Measurements from ENCODE around the gene BCL7B.
"Not testable (repeated sequence)": the region's sequence is repeated elsewhere in the genome, so short reads cannot be mapped to it uniquely, and the experiment has no call there.

The BCL7B gene

DNA sequence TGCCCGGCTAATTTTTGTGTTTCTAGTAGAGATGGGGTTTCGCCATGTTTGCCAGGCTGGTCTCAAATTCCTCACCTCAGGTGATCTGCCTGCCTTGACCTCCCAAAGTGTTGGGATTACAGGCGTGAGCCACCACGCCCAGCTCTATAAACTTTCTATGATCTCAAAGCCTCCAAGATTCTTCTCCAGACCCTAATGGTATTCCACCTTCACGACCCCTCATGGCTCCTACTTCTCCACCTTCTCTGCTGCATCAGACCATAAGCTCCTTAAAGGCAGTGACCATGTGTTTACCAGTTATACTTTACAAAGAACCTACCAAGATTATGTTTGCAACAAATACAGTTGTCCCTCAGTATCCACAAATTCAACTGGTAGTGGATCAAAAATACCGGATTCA, 25.3 kb downstream of the BCL7B start:
- no peak for DNase-seq

DNA sequence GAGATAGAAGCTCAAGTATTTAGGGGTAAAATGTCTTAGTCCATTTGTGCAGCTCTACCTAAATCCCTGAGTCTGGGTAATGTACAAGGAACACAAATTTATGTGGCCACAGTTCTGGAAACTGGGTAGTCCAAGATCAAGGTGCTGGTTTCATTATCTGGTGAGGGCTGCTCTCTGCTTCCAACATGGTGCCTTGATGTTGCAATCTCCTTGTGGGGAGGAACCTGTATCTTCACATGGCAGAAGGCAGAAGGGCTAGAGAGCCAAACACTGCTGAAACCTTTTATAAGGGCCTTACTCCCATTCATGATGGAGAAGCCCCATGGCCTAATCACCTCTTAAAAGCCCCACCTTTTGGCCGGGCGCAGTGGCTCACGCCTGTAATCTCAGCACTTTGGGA, 26.7 kb downstream of the BCL7B start:
- DNase-seq, result no peak

DNA sequence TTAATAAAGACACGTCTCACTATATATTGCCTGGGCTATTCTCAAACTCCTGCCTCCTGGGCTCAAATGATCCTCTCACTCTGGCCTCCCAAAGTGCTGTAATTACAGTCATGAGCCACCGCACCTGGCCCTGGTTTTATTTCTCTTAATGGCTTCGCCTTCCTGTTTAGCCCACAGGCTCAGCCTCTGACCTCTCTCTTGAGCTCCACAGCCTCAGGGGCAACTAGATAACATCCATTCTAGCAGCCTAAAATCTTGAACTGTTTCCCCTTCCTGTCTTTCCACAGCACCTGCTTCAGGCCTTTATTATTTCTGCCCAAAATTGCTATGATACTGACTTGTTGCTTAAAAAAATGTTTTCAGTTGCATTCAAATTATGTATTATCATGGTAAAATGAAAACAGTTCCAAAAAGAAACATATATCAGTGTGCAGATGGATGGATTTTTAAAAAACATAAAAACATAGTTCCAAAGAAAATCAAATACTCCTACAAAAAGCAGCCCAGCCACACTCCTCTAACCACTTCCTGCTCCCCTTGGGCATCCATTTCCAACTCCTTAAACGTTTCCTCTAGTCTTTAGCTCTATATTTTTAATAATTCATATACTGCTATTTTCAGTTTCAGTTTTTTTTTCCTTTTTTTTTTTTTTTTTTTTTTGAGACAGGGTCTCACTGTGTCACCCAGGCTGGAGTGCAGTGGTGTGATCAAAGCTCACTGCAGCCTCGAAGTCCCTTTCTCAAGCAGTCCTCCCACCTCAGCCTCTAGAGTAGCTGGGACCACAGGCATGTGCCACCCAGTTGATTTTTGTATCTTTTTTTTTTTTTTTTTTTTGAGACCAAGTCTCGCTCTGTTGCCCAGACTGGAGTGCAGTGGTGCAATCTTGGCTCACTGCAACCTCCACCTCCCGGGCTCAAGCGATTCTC, 30.3 kb downstream of the BCL7B start:
- peak; percentile 3 for DNase-seq

DNA sequence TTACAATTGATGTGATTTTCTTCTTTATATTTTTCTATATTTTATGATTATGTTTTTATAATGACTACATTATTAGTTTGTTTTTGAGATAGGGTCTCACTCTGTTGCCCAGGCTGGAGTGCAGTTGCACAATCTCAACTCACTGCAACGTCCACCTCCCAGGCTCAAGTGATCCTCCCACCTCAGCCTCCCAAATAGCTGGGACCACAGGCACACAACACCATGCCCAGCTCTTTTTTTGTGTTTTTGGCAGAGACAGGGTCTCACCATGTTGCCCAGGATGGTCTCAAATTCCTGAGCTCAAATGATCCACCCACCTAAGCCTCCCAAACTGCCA, 31.4 kb downstream of the BCL7B start:
- DNase-seq, result not testable (repeated sequence)

DNA sequence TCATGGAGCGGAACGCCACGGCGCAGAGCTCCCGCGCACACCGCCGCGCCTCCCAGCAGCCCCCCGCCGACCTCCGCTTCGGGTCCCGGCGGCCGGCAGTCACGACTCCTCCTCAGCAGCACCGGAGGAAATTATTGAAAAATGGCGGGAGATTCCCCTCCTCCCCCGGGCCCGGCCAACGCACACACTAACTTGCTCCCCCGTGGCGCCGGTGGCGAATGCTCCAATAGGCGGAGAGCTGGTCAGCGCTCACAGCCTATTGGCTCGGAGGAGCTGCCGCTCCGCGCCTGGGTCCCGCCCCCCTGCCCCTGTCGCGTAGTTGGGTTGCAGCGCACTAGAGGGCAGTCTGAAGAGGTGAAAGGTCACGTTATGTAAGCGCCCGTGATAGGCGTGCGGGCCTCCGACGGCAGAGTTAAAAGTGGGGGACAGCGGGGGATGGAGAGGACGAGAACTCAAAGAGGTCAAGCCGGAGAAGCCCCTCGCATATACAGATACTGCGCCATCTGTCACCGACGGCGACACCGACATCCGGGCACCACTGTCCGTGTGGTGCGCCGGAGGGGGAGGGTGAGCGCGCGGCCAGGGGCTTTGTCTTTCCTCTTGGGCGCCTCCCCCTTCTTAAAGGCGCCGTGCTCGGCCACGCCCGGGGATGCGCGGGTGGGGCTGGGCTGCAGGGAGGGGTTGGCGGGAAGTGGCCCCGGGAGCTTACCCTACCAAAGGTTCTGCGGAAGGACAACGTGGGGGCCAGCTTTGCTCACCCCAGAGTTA, 35.2 kb downstream of the BCL7B start, which contains the start of gene BAZ1B:
Gene BAZ1B, minus strand, starts transcription at position 189 of the 768 bp plus-strand sequence. CDS start 360 bp downstream, outside the sequence.
- DNase-seq, result peak; percentile 96

DNA sequence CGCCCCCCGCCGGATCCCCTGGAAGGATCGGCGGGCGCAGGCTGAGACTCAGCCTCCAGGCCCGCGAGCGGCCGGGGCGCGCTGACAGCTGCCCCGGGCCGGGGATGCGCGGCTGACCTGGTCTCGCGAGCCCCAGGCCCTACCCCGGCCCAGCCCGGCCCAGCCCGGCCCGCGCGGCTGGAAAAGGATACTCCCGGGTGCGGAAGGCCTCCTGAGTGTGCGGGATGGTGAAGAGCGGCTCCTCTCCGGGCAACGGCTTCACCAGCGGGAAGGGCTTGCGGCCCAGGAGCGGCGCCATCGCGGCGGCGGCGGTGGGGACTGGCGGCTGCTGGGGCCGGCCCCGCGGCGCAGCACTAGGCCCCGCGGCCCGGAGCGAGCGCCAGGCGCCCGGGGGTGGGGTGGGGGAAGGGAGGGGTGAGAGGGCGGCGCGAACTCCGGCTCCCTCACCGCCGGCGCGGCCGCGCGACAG, 35.8 kb downstream of the BCL7B start:
- peak; percentile 46 for DNase-seq

DNA sequence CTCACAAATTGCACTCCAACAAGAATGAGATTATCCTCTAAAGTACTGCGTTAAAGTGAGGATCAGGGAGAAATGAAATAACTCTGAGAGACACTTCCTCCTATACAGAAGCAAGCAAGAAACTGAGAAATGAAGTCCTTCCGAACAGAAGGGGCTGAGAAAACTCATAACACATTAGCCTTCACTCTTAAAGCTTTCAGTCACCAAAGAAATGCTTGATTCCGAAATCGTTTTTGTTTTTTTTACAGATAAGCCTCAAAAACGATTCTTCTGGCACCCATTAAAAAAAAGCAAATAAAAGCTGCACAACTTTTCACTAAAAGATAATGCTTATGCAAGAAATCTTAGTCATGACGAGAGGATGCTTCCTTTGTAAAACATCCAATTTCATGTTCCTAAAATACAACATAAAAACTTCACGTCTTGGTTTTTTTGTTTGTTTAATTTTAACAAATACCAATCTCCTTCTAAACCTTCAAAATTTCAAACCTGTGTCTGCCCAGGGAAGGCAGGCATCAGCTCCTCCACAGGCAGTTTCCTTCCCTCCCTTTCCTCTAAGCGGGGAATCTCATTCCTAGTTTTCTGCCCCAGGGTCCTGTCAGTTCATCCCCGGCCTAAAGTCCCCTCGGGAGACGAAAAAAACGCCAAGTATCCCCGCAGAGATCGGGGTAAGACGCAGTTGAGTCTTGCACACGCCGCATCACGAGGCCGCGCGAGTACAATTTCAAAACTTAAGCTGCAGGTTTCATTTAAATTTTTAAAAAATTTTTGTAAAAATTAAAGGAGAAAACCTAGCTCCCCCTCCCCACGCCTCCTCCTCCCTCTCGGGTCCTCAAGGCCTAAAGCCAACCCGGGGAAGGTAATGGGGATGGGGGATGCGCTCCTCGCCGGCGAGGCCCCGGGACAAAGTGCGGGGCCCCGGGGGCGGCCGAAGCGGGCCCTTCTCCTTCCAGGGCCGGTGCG, 36.5 kb downstream of the BCL7B start:
- DNase-seq, result no peak

DNA sequence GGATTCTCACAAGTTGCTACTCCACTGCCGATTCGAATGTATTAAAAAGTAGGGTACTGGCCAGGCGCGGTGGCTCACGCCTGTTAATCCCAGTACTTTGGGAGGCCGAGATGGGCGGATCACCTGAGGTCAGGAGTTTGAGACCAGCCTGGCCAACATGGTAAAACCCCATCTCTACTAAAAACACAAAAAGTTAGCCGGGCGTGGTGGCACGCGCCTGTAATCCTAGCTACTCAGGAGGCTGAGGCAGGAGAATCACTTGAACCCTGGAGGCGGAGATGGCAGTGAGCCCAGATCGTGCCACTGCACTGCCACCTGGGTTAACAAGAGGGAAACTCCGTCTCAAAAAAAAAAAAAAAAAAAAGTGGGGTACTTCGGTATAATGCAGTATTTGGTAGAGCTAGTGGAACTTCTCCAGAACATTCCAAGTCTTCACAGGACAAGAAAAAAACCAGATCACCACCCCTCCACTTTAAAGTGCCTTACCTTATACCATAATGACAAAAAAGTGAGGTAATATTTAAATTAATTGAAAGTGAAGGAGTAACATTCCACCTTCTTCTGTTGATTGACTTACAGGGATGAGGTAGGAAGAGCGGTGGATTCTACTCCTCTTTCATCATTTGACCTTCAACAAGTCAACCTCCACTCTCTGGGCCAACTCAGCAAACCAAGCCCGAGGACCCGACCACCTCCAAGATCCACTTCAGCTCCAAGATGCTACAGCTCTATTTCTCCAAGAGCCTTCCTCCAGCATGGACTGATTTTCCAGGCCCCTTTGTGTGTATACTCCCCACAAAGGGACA, 37.4 kb downstream of the BCL7B start:
- no peak for DNase-seq

DNA sequence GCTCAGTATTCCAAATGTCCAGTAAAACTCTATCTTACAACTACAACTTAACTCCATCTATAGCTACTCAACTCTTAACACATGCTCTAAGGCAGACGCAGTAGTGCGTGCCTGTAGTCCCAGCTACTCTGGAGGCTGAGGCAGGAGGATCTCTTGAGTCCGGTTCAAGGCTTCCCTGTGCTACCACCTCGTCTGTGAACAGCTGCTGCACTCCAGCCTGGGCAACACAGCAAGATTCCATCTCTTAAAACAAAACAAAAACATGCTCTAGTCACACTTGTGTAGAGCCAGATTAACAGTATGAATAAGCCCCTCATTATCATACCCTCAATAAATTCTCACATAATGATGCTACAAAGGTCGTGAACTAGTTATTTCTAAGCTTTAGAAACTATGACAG, 39.0 kb downstream of the BCL7B start:
- DNase-seq, result no peak

DNA sequence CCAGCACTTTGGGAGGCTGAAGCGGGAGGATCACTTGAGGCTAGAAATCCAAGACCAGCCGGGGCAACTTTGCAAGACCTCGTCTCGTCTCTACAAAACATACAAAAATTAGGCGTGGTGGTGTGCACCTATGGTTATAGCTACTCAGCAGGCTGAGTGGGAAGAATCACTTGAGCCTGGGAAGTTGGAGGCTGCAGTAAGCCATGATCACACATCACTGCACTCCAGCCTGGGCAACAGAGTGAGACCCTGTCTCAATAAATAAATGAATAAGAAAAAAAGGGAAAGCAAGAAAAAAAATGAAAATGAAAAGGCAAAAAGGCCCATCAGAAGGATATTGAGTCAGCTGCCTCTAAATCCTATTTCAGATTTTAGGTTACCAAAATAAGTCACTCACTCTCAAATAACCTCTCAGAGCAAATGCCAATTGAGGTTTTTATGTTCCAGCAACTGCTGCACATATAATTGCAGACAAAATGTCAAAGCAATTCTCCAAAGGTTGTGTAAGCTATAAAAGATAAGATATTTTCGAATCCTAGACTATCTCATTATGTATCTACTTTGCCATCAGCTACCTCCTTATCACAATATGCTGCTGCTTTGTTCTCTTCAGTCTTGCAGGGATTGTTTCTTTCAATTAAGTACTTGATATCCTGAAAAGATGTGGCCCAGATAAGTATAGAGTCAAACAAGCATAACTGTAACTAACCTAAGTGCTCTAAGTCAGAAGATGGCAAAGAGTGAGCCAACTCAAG, 40.1 kb downstream of the BCL7B start:
- DNase-seq, result no peak

DNA sequence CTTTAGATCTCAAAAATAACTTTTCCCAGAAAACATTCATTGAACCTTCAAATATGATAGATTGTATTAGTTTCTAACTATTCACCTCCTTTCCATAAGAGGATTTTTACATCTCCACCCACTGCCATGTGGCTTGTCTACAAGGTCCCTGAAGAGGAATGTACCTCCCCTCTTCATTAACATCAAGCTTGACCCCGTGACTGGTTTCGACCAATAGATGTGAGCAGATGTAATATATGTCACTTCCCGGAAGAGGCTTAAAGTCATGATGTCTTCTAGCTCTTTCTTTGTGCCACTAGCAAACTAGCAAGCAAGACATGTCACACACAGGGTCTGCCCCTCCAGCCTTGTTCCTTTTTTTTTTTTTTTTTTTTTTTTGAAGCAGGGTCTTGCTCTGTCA, 42.3 kb downstream of the BCL7B start:
- no peak for DNase-seq

DNA sequence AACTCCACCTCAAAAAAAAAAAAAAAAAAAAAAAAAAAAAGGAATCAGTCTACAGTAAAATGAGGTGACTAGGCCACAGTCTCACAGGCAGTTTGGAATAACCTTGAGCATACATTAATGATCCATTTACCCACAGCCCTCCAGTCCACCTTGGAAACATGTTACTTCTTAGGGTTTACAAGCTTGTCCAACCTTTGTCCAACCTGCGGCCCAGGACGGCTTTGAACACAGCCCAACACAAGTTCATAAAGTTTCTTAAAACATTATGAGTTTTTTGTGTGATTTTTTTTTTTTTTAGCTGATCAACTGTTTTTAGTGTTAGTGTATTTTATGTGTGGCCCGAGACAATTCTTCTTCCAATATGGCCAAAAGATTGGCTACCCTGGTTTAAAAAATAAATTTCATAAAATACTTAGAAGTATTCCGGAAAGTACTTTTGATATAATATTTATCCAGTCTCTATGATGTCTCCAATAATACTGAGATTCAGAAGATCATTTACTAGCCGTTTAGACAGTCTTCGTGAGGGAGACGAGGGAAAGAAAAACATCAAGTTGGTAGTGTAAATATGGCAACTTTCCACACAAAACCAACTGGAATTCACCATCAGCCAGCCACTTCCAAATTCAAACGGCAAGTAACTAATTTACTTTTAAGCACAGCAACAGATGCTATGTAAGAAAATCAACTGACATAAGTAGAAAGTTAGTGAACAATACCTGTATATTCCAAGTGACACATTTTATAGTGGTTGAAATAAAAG, 45.3 kb downstream of the BCL7B start:
- no peak for DNase-seq

DNA sequence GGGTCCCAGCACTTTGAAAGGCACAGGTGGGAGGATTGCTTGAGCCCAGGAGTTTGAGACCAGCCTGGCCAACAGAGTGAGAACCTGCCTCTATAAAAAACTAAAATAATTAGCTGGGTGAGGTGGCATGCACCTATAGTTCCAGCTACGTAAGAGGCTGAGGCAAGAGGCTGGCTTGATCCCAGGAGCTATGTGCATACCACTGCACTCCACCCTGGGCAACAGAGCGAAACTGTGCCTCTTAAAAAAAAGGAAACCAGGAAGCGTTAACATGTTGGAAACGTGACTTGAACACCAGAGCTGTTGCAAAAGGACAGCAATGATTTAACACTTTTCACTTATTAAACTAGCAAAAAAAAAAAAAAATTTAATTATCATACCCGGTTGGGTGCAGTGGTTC, 48.0 kb downstream of the BCL7B start:
- no peak for DNase-seq

DNA sequence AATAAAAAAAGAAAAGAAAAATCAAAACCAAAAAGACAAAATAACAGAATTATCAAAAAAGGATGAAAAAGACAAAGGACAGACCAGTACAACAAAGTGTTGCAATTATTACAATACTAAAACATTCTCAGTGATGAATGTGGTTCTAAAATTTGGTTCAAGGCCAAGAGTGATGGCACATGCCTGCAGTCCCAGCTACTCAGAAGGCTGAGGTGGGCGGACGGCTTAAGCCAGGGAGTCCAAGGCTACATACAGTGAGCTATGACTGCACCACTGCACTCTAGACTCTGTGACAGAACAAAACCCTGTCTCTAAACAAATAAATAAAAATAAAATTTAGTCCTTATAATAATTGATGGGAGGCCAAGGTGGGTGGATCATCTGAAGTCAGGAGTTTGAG, 49.9 kb downstream of the BCL7B start:
- no peak for DNase-seq

DNA sequence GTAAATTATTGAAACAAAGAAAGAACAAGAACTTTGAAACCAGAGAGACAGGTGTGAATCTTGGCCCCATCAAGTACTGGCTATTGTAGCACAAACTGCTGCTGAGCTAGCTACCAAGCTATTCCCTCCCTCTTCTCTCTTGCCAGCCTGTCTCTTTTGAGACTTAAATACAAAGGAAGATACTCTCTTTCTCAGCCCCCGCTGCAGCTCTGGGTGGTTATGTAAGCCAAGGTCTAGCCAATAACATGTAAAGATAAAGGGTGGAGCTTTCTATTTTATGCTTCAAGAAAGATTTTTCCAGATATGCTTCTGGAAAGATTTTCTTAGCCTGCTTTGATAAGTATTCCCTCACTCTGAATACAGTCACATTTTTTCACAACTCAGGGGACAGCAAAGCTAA, 52.6 kb downstream of the BCL7B start:
- no peak for DNase-seq

DNA sequence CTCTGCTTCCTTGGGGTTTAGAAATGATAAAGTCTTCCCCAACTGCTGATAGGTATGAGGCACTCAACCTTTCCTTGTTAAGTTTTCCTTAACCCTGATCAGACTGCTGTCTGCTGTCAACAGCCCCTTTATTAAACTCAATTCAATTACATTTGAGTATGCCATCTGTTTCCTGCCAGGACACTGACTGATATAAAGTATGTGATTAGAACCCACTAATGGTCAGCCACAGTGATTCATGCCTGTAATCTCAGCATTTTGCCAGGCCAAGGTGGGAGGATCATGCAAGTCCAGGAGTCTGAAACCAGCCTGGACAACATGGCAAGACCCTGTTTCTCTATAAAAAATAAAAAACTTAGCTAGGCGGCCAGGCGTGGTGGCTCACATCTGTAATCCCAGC, 53.5 kb downstream of the BCL7B start:
- no peak for DNase-seq

DNA sequence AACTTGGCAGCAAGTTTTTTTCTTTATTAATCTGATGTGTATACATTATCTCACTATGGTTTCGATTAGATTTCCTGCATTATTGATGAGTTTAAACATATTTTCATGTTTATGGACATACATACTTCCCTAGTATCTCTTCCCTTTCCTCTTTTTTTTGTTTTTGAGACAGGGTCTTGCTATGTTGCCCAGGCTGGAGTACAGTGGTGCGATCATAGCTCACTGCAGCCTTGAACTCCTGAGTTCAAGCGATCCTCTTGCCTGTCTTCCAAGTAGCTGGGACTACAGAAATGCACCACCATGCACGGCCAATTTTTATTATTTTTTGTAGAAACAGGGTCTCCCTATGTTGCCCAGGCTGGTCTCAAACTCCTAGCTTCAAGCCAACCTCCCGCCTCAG, 54.3 kb downstream of the BCL7B start:
- DNase-seq, result no peak

DNA sequence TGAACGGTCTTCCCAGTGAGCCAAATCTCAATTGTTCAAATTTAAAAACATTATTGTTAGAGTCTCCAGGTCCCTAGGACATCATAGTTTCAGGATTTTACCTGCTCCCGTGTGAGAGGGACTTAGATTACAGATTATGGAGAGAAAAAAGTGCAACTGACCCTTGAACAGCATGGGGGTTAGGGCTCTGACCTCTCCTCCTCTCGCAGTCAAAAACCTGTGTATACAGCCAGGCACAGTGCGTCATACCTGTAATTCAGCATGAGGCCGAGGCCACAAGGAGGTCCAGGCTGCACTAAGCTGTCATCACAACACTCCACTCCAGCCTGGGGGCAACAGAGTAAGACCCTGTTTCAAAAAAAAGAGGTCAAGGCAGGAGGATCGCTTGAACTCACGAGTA, 60.9 kb downstream of the BCL7B start:
- no peak for DNase-seq

DNA sequence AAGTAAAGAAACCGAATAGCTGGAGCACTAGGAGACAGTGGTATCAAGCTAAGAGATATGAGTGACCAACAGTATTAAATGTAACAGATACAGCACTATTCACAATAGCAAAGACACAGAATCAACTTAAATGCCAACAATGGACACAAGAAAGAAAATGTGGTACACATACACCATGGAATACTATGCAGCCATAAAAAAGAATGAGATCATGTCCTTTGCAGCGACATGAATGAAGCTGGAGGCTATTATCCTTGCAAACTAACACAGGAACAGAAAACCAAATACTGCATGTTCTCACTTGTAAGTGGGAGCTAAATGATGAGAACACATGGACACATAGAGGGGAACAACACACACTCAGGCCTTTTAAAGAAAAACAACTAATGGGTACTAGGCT, 62.0 kb downstream of the BCL7B start:
- not testable (repeated sequence) for DNase-seq

DNA sequence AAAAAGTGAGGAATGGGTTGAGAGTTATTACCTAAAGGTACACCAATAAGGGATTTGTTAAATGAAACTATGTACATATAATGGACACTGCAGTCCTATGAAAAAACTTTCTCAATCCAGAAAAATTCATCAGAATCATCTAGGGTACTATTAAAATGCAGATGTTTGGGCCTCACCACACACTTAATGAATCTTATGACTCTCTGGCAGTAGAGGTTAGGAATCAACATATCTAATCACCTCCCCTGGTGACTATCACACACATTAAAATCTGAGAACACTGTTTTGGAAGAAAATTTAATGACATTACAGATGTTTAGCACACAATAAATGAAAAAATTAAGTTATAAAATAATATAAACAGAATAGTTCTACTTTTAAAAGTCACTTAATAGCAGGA, 67.5 kb downstream of the BCL7B start:
- no peak for DNase-seq
